HEK293 (cell line): ENCODE measurements around the gene PSMC4.

Experiments
- KLF8 ChIP-seq: fragments of 450-650 bp; formaldehyde crosslinking; IDR thresholded peaks from 2 replicates; pipeline ENCODE4 v1.5.1; 2016; ENCODE audit warnings: missing biosample characterization, missing genetic modification characterization
- PRDM10 ChIP-seq: fragments of 450-650 bp; formaldehyde crosslinking; IDR thresholded peaks from 2 replicates; pipeline ENCODE4 v1.5.1; 2016; ENCODE audit warnings: missing biosample characterization, missing genetic modification characterization
- YY1 ChIP-seq: fragments of 450-650 bp; formaldehyde crosslinking; IDR thresholded peaks from 2 replicates; pipeline ENCODE4 v1.5.1; 2018; ENCODE audit warnings: missing biosample characterization, missing genetic modification characterization
- ZFP41 ChIP-seq: fragments of 450-650 bp; formaldehyde crosslinking; IDR thresholded peaks from 2 replicates; pipeline ENCODE4 v1.5.1; 2016; ENCODE audit warnings: missing biosample characterization, missing genetic modification characterization, borderline replicate concordance
- ZNF561 ChIP-seq: fragments of 450-650 bp; IDR thresholded peaks from 2 replicates; pipeline ENCODE4 v1.5.1; 2018; ENCODE audit warnings: missing biosample characterization, missing genetic modification characterization, borderline replicate concordance
- ZNF677 ChIP-seq: fragments of 450-650 bp; IDR thresholded peaks from 2 replicates; pipeline ENCODE4 v1.5.0; 2018; ENCODE audit warnings: missing biosample characterization, mild to moderate bottlenecking, missing genetic modification characterization, moderate library complexity
- ZNF747 ChIP-seq: fragments of 450-650 bp; formaldehyde crosslinking; IDR thresholded peaks from 2 replicates; pipeline ENCODE4 v1.5.1; 2016; ENCODE audit warnings: missing biosample characterization, missing genetic modification characterization

- TF ChIP-seq ZNF561: no peak
- TF ChIP-seq ZNF747: no peak
- TF ChIP-seq ZFP41: no peak
- TF ChIP-seq PRDM10: no peak
- TF ChIP-seq KLF8: no peak
- TF ChIP-seq ZNF677 (tag by site-specific recombination): no peak
- TF ChIP-seq YY1 (tag by site-specific recombination): no peak
These were observed 615 bp upstream of the PSMC4 start for GRCh38 chr19:39970425-39970674.
